ENCODE data around the gene SMARCA4.

GRCh38 chr19:11028146-11028545 lies 67.3 kb downstream of the SMARCA4 start:
- TF ChIP-seq EZH2phosphoT487 (IDR thresholded peaks at IDR 0.05; ENCODE audit: low read depth, severe bottlenecking, unreplicated experiment) (no peak), EZH2 (IDR thresholded peaks at IDR 0.05; ENCODE audit: borderline replicate concordance) (no peak)
- TF ChIP-seq, protein P1, sequence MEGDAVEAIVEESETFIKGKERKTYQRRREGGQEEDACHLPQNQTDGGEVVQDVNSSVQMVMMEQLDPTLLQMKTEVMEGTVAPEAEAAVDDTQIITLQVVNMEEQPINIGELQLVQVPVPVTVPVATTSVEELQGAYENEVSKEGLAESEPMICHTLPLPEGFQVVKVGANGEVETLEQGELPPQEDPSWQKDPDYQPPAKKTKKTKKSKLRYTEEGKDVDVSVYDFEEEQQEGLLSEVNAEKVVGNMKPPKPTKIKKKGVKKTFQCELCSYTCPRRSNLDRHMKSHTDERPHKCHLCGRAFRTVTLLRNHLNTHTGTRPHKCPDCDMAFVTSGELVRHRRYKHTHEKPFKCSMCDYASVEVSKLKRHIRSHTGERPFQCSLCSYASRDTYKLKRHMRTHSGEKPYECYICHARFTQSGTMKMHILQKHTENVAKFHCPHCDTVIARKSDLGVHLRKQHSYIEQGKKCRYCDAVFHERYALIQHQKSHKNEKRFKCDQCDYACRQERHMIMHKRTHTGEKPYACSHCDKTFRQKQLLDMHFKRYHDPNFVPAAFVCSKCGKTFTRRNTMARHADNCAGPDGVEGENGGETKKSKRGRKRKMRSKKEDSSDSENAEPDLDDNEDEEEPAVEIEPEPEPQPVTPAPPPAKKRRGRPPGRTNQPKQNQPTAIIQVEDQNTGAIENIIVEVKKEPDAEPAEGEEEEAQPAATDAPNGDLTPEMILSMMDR (IDR thresholded peaks at IDR 0.05; ENCODE audit: poor library complexity), result no peak

Measured in hepatocyte (in vitro differentiated cells).